Activated CD4-positive, alpha-beta T cell treated with anti-CD3 and anti-CD28 coated beads for 48 hours (primary cell): ENCODE results near the gene ARHGAP25.
A peak's percentile ranks its signal among the peaks of the same experiment; 100 is the strongest.

Source experiments
- DNase-seq: peaks from one replicate; pipeline ENCODE4 v3.0.0-alpha.2; 2020

Gene ARHGAP25

GRCh38 chr2:68743531-68743930 lies 8.9 kb downstream of the ARHGAP25 start:
- DNase-seq = no peak

- no peak for DNase-seq
These were observed 9.8 kb downstream of the ARHGAP25 start for GRCh38 chr2:68744366-68744912.

- DNase-seq = peak; percentile 64
These were observed 10.4 kb downstream of the ARHGAP25 start for GRCh38 chr2:68745006-68745405.

- no peak for DNase-seq
These were observed 11.8 kb downstream of the ARHGAP25 start for GRCh38 chr2:68746408-68746807.

- no peak for DNase-seq
These were observed 12.8 kb downstream of the ARHGAP25 start for GRCh38 chr2:68747413-68747812.

- no peak for DNase-seq
These were observed 13.3 kb downstream of the ARHGAP25 start for GRCh38 chr2:68747900-68748299.

GRCh38 chr2:68748568-68748967 lies 14.0 kb downstream of the ARHGAP25 start:
- no peak for DNase-seq

GRCh38 chr2:68749345-68749744 lies 14.7 kb downstream of the ARHGAP25 start:
- no peak for DNase-seq

- DNase-seq = no peak
These were observed 16.2 kb downstream of the ARHGAP25 start for GRCh38 chr2:68750592-68751396.

- peak; percentile 96 for DNase-seq
These were observed 17.1 kb downstream of the ARHGAP25 start for GRCh38 chr2:68751397-68752339.

GRCh38 chr2:68753318-68753717 lies 18.7 kb downstream of the ARHGAP25 start:
- no peak for DNase-seq

GRCh38 chr2:68755071-68755470 lies 20.5 kb downstream of the ARHGAP25 start:
- DNase-seq = no peak

- DNase-seq = no peak
These were observed 21.6 kb downstream of the ARHGAP25 start for GRCh38 chr2:68756178-68756577.

GRCh38 chr2:68757081-68757480 lies 22.5 kb downstream of the ARHGAP25 start:
- DNase-seq = no peak

GRCh38 chr2:68762100-68762499 lies 27.5 kb downstream of the ARHGAP25 start:
- DNase-seq = no peak

- DNase-seq = no peak
These were observed 28.1 kb downstream of the ARHGAP25 start for GRCh38 chr2:68762665-68763064.

GRCh38 chr2:68764041-68764805 lies 29.6 kb downstream of the ARHGAP25 start:
- DNase-seq = no peak

GRCh38 chr2:68764806-68765311 lies 30.2 kb downstream of the ARHGAP25 start:
- no peak for DNase-seq

- no peak for DNase-seq
These were observed 31.2 kb downstream of the ARHGAP25 start for GRCh38 chr2:68765739-68766375.

GRCh38 chr2:68766376-68766845 lies 31.8 kb downstream of the ARHGAP25 start:
- DNase-seq = peak; percentile 74

GRCh38 chr2:68767031-68767961 lies 32.7 kb downstream of the ARHGAP25 start:
- peak; percentile 53 for DNase-seq
